Esophagus squamous epithelium (tissue), 5 donors: ENCODE data around the gene B4GALT5. TPM values are rescaled to one million over a fixed set of nuclear protein-coding genes. Genes with fewer than 3 reads are reported as not detected.
"Not testable (repeated sequence)": the region's sequence is repeated elsewhere in the genome, so short reads cannot be mapped to it uniquely, and the experiment has no call there.

Experiments used
- DNase-seq: peaks from one replicate; lab custom pipeline; 2025; lab: John Stamatoyannopoulos, UW
- H3K27ac ChIP-seq, 4 donors: fragments of 200-600 bp; sonication (generic); one replicate each; pipeline ENCODE4 v1.5.1; 2016 to 2019; ENCODE audit warnings: mild to moderate bottlenecking in 1 of 4
- H3K27me3 ChIP-seq, 4 donors: fragments of 200-600 bp; sonication (generic); 1 replicate in 3 of 4; 2 replicates in 1 of 4; pipeline versions ENCODE4 v1.5.1 to v1.6.0; 2017 to 2021; ENCODE audit warnings: antibody characterized with exemption in 1 of 4
- H3K36me3 ChIP-seq, 3 donors: fragments of 200-600 bp; sonication (generic); one replicate each; pipeline ENCODE4 v1.5.1; 2016 to 2019
- H3K4me1 ChIP-seq, 3 donors: fragments of 200-600 bp; sonication (generic); one replicate each; pipeline ENCODE4 v1.5.1; 2017 to 2019
- H3K4me3 ChIP-seq, 4 donors: fragments of 200-600 bp; sonication (generic); 1 replicate in 3 of 4; 2 replicates in 1 of 4; pipeline ENCODE4 v1.5.1; 2016 to 2019; ENCODE audit warnings: mild to moderate bottlenecking in 2 of 4, moderate library complexity in 1 of 4
- H3K9me3 ChIP-seq, 3 donors: fragments of 200-600 bp; sonication (generic); one replicate each; pipeline ENCODE4 v1.5.1; 2016 to 2019
- CTCF ChIP-seq, 6 experiments: fragments of 450-650 bp in 4 of 6; fragments of 200-600 bp in 2 of 6; sonication (generic) in 2 of 6; IDR thresholded peaks; one replicate each; pipeline ENCODE4 v1.5.1; 2016 to 2019; ENCODE audit warnings: antibody characterized with exemption in 6 of 6, mild to moderate bottlenecking in 4 of 6, moderate library complexity in 4 of 6
- POLR2A ChIP-seq, 4 donors: fragments of 450-650 bp; IDR thresholded peaks; one replicate each; pipeline ENCODE4 v1.6.1; 2017; ENCODE audit warnings: antibody characterized with exemption in 4 of 4, mild to moderate bottlenecking in 4 of 4, moderate library complexity in 3 of 4
- WGBS, 2 donors: methylation state at CpG; one replicate each; pipeline ENCODE4 v1.1.5; 2018; 5-methylcytosine and 5-hydroxymethylcytosine counted together
- intact Hi-C: fragments of 100-400 bp; cut with DNase I; formaldehyde crosslinking; loops from one replicate; pipeline ENCODE4 v1.15.0; 2022
- total RNA-seq, 4 donors: library from RNA; depleted of rRNA; stranded (reverse); fragments of >200 nt; gene quantifications; one replicate each; pipeline ENCODE4 v1.1.0, GENCODE V29; 2016
- donor health status: DM: yes; HTN: yes; CAD: no.

Gene B4GALT5
- 10 to 100 TPM; 24.1 to 34.2 (median 25.7) TPM for total RNA-seq

GRCh38 chr20:49713753-49714712 is at the start of gene B4GALT5:
TSS of gene B4GALT5 (minus strand) at chr20:49713878. CDS start at chr20:49713690, 188 bp downstream.
- H3K4me3 ChIP-seq, result peak within 1 kb of the TSS; percentile 66 to 97 (median 96)
- no peaks in the 10 kb centered on the region for H3K27me3 ChIP-seq
- H3K36me3 ChIP-seq, result no peaks in the 10 kb centered on the region
- WGBS, 2 donors, result 14 to 20% methylated on average over 8 to 14 of the region's 70 CpGs
- H3K4me1 ChIP-seq, result peaks cover 7 to 62% (median 17%) of the 10 kb centered on the region in 3 donors
- intact Hi-C loops, result no loop called here
- TF ChIP-seq CTCF (IDR thresholded peaks at IDR 0.05) (no peak), POLR2A (IDR thresholded peaks at IDR 0.05) (no peak)
- DNase-seq, result no peak
- H3K27ac ChIP-seq, result peak within 1 kb of the TSS; percentile 93 to 96 (median 96)
- no peaks in the 10 kb centered on the region for H3K9me3 ChIP-seq

- Histone ChIP-seq H3K4me1 (peaks cover 21 to 68% (median 41%) of the 10 kb centered on the region in 3 donors), H3K9me3 (no peaks in the 10 kb centered on the region), H3K27ac (peak overlapping the region; percentile 64 to 91 (median 80)), H3K36me3 (no peaks in the 10 kb centered on the region), H3K27me3 (no peaks in the 10 kb centered on the region), H3K4me3 (no peak overlapping the region)
- intact Hi-C loops, result no loop called here
- TF ChIP-seq CTCF (IDR thresholded peaks at IDR 0.05) (no peak), POLR2A (IDR thresholded peaks at IDR 0.05) (no peak)
- 62 to 64% methylated on average over 11 to 12 of the region's 12 CpGs for WGBS, 2 donors
- no peak for DNase-seq
Measured at GRCh38 chr20:49762940-49763766, 49.5 kb upstream of the B4GALT5 start.

- H3K27ac ChIP-seq, H3K9me3 ChIP-seq, DNase-seq, H3K27me3 ChIP-seq, H3K36me3 ChIP-seq, intact Hi-C loops, H3K4me3 ChIP-seq: not testable (repeated sequence)
- H3K4me1 ChIP-seq, result peaks cover 21 to 55% (median 31%) of the 10 kb centered on the region in 3 donors
- 82 to 100% methylated on average over 2 to 7 of the region's 7 CpGs for WGBS, 2 donors
Measured at GRCh38 chr20:49761888-49762287, 48.2 kb upstream of the B4GALT5 start.

- TF ChIP-seq POLR2A (IDR thresholded peaks at IDR 0.05), result no peak
- no peak for TF ChIP-seq CTCF (IDR thresholded peaks at IDR 0.05)
- H3K27ac ChIP-seq, result no peak overlapping the region
- intact Hi-C loops, result no loop called here
- H3K4me3 ChIP-seq, result no peak overlapping the region
- H3K36me3 ChIP-seq, result no peaks in the 10 kb centered on the region
- H3K4me1 ChIP-seq, result peaks cover 2 to 48% (median 7%) of the 10 kb centered on the region in 3 donors
- no peaks in the 10 kb centered on the region for H3K9me3 ChIP-seq
- DNase-seq, result no peak
- H3K27me3 ChIP-seq, result no peaks in the 10 kb centered on the region
- 70 to 71% methylated on average over 6 to 7 of the region's 7 CpGs for WGBS, 2 donors
Measured at GRCh38 chr20:49759266-49759950, 45.7 kb upstream of the B4GALT5 start.

GRCh38 chr20:49758781-49759180 is 45.1 kb upstream of the B4GALT5 start:
- no peak overlapping the region for H3K27ac ChIP-seq
- H3K27me3 ChIP-seq, result no peaks in the 10 kb centered on the region
- H3K36me3 ChIP-seq, result no peaks in the 10 kb centered on the region
- WGBS, 2 donors, result 68 to 83% methylated on average over 4 to 6 of the region's 6 CpGs
- no peaks in the 10 kb centered on the region for H3K9me3 ChIP-seq
- H3K4me3 ChIP-seq, result no peak overlapping the region
- TF ChIP-seq POLR2A (IDR thresholded peaks at IDR 0.05), result no peak
- no peak for TF ChIP-seq CTCF (IDR thresholded peaks at IDR 0.05)
- intact Hi-C loops, result no loop called here
- peaks cover 0 to 48% (median 2%) of the 10 kb centered on the region in 3 donors for H3K4me1 ChIP-seq
- DNase-seq, result no peak
